HL-60 (cell line): Measurements from ENCODE around the gene PKP3.

Experiments used
- GABPA ChIP-seq: IDR thresholded peaks from 2 replicates; pipeline ENCODE4 v1.6.1; 2012; ENCODE audit warnings: low read depth
- POLR2AphosphoS5 ChIP-seq: IDR thresholded peaks from 2 replicates; pipeline ENCODE4 v1.6.1; 2012; ENCODE audit warnings: low read depth
- SPI1 ChIP-seq: IDR thresholded peaks from 2 replicates; pipeline ENCODE4 v1.6.1; 2012; ENCODE audit warnings: low read depth, mild to moderate bottlenecking, borderline replicate concordance
- TF ChIP-seq, protein P1 (sequence below): IDR thresholded peaks from one replicate; pipeline ENCODE4 v1.5.1; 2011; ENCODE audit warnings: low read length, control low read depth, inconsistent platforms; ENCODE audit not compliant: insufficient read depth
- TF ChIP-seq, protein P2 (sequence below): IDR thresholded peaks from 2 replicates; pipeline ENCODE4 v1.6.1; 2012; ENCODE audit warnings: low read depth; ENCODE audit not compliant: insufficient replicate concordance

DNA sequence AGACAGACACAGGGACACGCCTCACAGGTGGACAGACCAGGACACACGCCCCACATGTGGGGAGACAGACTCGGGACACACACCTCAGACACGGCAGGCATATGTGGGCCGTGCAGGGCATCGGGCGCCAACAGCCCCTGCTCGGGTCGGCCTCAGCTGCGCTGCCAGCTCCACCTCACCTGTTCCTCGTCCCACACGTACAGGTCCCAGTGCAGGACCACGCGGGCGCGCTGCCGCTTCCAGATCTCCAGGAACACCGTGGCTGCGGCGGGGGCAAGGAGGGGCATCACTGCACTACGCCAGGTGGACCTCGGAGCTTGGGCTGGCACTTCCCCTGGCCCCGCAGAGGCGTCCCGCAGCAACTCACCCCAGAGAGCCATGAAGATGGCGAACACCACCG, 35.4 kb downstream of the PKP3 start:
- TF ChIP-seq POLR2AphosphoS5 (no peak), SPI1 (no peak), GABPA (no peak)
- TF ChIP-seq, protein P1, sequence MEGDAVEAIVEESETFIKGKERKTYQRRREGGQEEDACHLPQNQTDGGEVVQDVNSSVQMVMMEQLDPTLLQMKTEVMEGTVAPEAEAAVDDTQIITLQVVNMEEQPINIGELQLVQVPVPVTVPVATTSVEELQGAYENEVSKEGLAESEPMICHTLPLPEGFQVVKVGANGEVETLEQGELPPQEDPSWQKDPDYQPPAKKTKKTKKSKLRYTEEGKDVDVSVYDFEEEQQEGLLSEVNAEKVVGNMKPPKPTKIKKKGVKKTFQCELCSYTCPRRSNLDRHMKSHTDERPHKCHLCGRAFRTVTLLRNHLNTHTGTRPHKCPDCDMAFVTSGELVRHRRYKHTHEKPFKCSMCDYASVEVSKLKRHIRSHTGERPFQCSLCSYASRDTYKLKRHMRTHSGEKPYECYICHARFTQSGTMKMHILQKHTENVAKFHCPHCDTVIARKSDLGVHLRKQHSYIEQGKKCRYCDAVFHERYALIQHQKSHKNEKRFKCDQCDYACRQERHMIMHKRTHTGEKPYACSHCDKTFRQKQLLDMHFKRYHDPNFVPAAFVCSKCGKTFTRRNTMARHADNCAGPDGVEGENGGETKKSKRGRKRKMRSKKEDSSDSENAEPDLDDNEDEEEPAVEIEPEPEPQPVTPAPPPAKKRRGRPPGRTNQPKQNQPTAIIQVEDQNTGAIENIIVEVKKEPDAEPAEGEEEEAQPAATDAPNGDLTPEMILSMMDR, result no peak
- TF ChIP-seq, protein P2, sequence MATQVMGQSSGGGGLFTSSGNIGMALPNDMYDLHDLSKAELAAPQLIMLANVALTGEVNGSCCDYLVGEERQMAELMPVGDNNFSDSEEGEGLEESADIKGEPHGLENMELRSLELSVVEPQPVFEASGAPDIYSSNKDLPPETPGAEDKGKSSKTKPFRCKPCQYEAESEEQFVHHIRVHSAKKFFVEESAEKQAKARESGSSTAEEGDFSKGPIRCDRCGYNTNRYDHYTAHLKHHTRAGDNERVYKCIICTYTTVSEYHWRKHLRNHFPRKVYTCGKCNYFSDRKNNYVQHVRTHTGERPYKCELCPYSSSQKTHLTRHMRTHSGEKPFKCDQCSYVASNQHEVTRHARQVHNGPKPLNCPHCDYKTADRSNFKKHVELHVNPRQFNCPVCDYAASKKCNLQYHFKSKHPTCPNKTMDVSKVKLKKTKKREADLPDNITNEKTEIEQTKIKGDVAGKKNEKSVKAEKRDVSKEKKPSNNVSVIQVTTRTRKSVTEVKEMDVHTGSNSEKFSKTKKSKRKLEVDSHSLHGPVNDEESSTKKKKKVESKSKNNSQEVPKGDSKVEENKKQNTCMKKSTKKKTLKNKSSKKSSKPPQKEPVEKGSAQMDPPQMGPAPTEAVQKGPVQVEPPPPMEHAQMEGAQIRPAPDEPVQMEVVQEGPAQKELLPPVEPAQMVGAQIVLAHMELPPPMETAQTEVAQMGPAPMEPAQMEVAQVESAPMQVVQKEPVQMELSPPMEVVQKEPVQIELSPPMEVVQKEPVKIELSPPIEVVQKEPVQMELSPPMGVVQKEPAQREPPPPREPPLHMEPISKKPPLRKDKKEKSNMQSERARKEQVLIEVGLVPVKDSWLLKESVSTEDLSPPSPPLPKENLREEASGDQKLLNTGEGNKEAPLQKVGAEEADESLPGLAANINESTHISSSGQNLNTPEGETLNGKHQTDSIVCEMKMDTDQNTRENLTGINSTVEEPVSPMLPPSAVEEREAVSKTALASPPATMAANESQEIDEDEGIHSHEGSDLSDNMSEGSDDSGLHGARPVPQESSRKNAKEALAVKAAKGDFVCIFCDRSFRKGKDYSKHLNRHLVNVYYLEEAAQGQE, result no peak
